Natural killer cell (primary cell): ENCODE results near the gene YWHAB. TPM values are rescaled to one million over a fixed set of nuclear protein-coding genes. Genes with fewer than 3 reads are reported as not detected.

Experiments used
- ATAC-seq, 3 donors: fragments of 150-1000 bp in 2 of 3; fragments of 200-7000 bp in 1 of 3; cut with Tn5 transposase; 1 replicate in 1 of 3; 2 replicates in 2 of 3; pipeline ENCODE4 v1.10.0; 2021; ENCODE audit warnings: mild to moderate bottlenecking in 2 of 3, moderate library complexity in 2 of 3
- DNase-seq, 2 donors: peaks; one replicate each; pipeline versions ENCODE4 v3.0.0 to v3.0.0-alpha.2; 2013 to 2021; ENCODE audit warnings: mixed read lengths in 1 of 2
- H3K27ac ChIP-seq: one replicate; pipeline ENCODE4 v1.5.1; 2013; ENCODE audit warnings: mild to moderate bottlenecking, low read length
- H3K27me3 ChIP-seq: one replicate; pipeline ENCODE4 v1.6.1; 2013; ENCODE audit warnings: low read length; ENCODE audit not compliant: control insufficient read depth, insufficient read depth
- H3K36me3 ChIP-seq: one replicate; pipeline ENCODE4 v1.6.1; 2013; ENCODE audit warnings: low read length; ENCODE audit not compliant: control insufficient read depth, insufficient read depth
- H3K4me1 ChIP-seq: one replicate; pipeline ENCODE4 v1.6.1; 2013; ENCODE audit warnings: low read length; ENCODE audit not compliant: control insufficient read depth, insufficient read depth
- H3K4me3 ChIP-seq: one replicate; pipeline ENCODE4 v1.5.1; 2013; ENCODE audit warnings: low read length
- H3K9me3 ChIP-seq: one replicate; pipeline ENCODE4 v1.6.1; 2013; ENCODE audit warnings: low read length; ENCODE audit not compliant: control insufficient read depth, insufficient read depth
- H3K27ac Mint-ChIP-seq, 2 donors: one replicate each; pipeline ENCODE4 v1.8.0; 2022; ENCODE audit warnings: mild to moderate bottlenecking in 2 of 2, mixed read lengths in 2 of 2, moderate library complexity in 1 of 2
- H3K27me3 Mint-ChIP-seq, 2 donors: one replicate each; pipeline ENCODE4 v1.8.0; 2022; ENCODE audit warnings: low read depth in 2 of 2, mixed read lengths in 2 of 2
- H3K36me3 Mint-ChIP-seq: one replicate; pipeline ENCODE4 v1.8.0; 2022; ENCODE audit warnings: mixed read lengths
- H3K4me1 Mint-ChIP-seq, 2 donors: one replicate each; pipeline ENCODE4 v1.8.0; 2022; ENCODE audit warnings: mixed read lengths in 2 of 2
- H3K4me3 Mint-ChIP-seq: one replicate; pipeline ENCODE4 v1.8.0; 2022; ENCODE audit warnings: mild to moderate bottlenecking, moderate library complexity, mixed read lengths
- H3K9me3 Mint-ChIP-seq, 2 donors: one replicate each; pipeline ENCODE4 v1.8.0; 2022; ENCODE audit warnings: mixed read lengths in 2 of 2
- CTCF ChIP-seq: fragments of 200-600 bp; IDR thresholded peaks from one replicate; pipeline ENCODE4 v1.8.0; 2022; ENCODE audit warnings: antibody characterized with exemption
- WGBS: methylation state at CpG from one replicate; pipeline ENCODE4 v1.1.7; 2013; ENCODE audit warnings: missing lambda C conversion rate; ENCODE audit not compliant: insufficient coverage; 5-methylcytosine and 5-hydroxymethylcytosine counted together
- intact Hi-C: fragments of 100-400 bp; cut with micrococcal nuclease; formaldehyde crosslinking; loops from one replicate; pipeline ENCODE4 v1.14.2; 2022
- total RNA-seq, 4 donors: library from RNA; stranded (reverse); fragments of 120-200 nt in 1 of 4; gene quantifications; one replicate each; pipeline versions ENCODE4 v1.2.3 to v1.2.4, GENCODE V29; 2013 to 2022

Gene YWHAB
- total RNA-seq, 3 donors from 2014 or later (not counting 1 experiment from before 2014, with no cell fraction given): 137 to 199 (median 179) TPM

- no peak overlapping the region for H3K27ac Mint-ChIP-seq
- peaks cover 0 to 4% of the 10 kb centered on the region in 2 donors for H3K4me1 Mint-ChIP-seq
- intact Hi-C loops: no loop called here
- no peak overlapping the region for H3K4me3 Mint-ChIP-seq
- H3K36me3 Mint-ChIP-seq: peaks cover 5% of the 10 kb centered on the region
- Histone ChIP-seq H3K9me3 (no peaks in the 10 kb centered on the region), H3K27me3 (no peaks in the 10 kb centered on the region), H3K4me3 (no peak overlapping the region), H3K4me1 (no peaks in the 10 kb centered on the region), H3K27ac (no peak overlapping the region), H3K36me3 (peaks cover 71% of the 10 kb centered on the region)
- no peaks in the 10 kb centered on the region for H3K9me3 Mint-ChIP-seq
- no peaks in the 10 kb centered on the region for H3K27me3 Mint-ChIP-seq
- no peak for TF ChIP-seq CTCF
- 96% methylated on average over 4 of the region's 4 CpGs for WGBS
- DNase-seq (no peak), ATAC-seq (no peak)
Observed at GRCh38 chr20:44942264-44942973, 56.9 kb downstream of the YWHAB start.

GRCh38 chr20:44943828-44944227 is 58.3 kb downstream of the YWHAB start:
- Histone ChIP-seq H3K4me3 (no peak overlapping the region), H3K27ac (no peak overlapping the region), H3K36me3 (peaks cover 72% of the 10 kb centered on the region), H3K9me3 (no peaks in the 10 kb centered on the region), H3K27me3 (no peaks in the 10 kb centered on the region), H3K4me1 (no peaks in the 10 kb centered on the region)
- H3K27me3 Mint-ChIP-seq: no peaks in the 10 kb centered on the region
- H3K27ac Mint-ChIP-seq: no peak overlapping the region
- H3K9me3 Mint-ChIP-seq: no peaks in the 10 kb centered on the region
- WGBS: 100% methylated on average over 3 of the region's 4 CpGs
- DNase-seq: no peak
- no peak for TF ChIP-seq CTCF
- peaks cover 0 to 4% of the 10 kb centered on the region in 2 donors for H3K4me1 Mint-ChIP-seq
- no peak for ATAC-seq
- H3K4me3 Mint-ChIP-seq: no peak overlapping the region
- peaks cover 5% of the 10 kb centered on the region for H3K36me3 Mint-ChIP-seq
- intact Hi-C loops: no loop called here

- Histone ChIP-seq H3K36me3 (peaks cover 75% of the 10 kb centered on the region), H3K4me3 (no peak overlapping the region), H3K9me3 (no peaks in the 10 kb centered on the region), H3K27me3 (no peaks in the 10 kb centered on the region), H3K4me1 (no peaks in the 10 kb centered on the region), H3K27ac (no peak overlapping the region)
- ATAC-seq (no peak), DNase-seq (no peak)
- peaks cover 0 to 11% of the 10 kb centered on the region in 2 donors for H3K4me1 Mint-ChIP-seq
- H3K4me3 Mint-ChIP-seq: no peak overlapping the region
- H3K27me3 Mint-ChIP-seq: no peaks in the 10 kb centered on the region
- intact Hi-C loops: no loop called here
- H3K9me3 Mint-ChIP-seq: no peaks in the 10 kb centered on the region
- no peak for TF ChIP-seq CTCF
- 93% methylated on average over 6 of the region's 6 CpGs for WGBS
- H3K36me3 Mint-ChIP-seq: peaks cover 5% of the 10 kb centered on the region
- no peak overlapping the region for H3K27ac Mint-ChIP-seq
Observed at GRCh38 chr20:44945261-44945660, 59.8 kb downstream of the YWHAB start.
